ENCODE measurements around the gene LRRC74B. TPM values are rescaled to one million over a fixed set of nuclear protein-coding genes. Genes with fewer than 3 reads are reported as not detected.
"Not testable (repeated sequence)": the region's sequence is repeated elsewhere in the genome, so short reads cannot be mapped to it uniquely, and the experiment has no call there.

Gene LRRC74B
- total RNA-seq, 1 donor from 2014 or later = not detected

GRCh38 chr22:21054714-21055563, 9.2 kb downstream of the LRRC74B start:
- no peak for DNase-seq (ENCODE audit: low spot score)

- DNase-seq (ENCODE audit: low spot score) = no peak
Measured at GRCh38 chr22:21055564-21055834, 9.8 kb downstream of the LRRC74B start.

GRCh38 chr22:21055880-21056319, 10.2 kb downstream of the LRRC74B start:
- DNase-seq (ENCODE audit: low spot score) = no peak

GRCh38 chr22:21060363-21060762, 14.6 kb downstream of the LRRC74B start:
- DNase-seq (ENCODE audit: low spot score) = not testable (repeated sequence)

GRCh38 chr22:21061660-21062321, 16.0 kb downstream of the LRRC74B start:
- DNase-seq (ENCODE audit: low spot score) = not testable (repeated sequence)

GRCh38 chr22:21064425-21064824, 18.7 kb downstream of the LRRC74B start:
- not testable (repeated sequence) for DNase-seq (ENCODE audit: low spot score)

GRCh38 chr22:21064917-21065864, 19.4 kb downstream of the LRRC74B start:
- DNase-seq (ENCODE audit: low spot score) = no peak

- DNase-seq (ENCODE audit: low spot score) = no peak
Measured at GRCh38 chr22:21067075-21067900, 21.5 kb downstream of the LRRC74B start.

GRCh38 chr22:21067901-21068680, 22.3 kb downstream of the LRRC74B start:
- DNase-seq (ENCODE audit: low spot score) = no peak

- DNase-seq (ENCODE audit: low spot score) = no peak
Measured at GRCh38 chr22:21068681-21069276, 23.0 kb downstream of the LRRC74B start.

GRCh38 chr22:21069375-21069774, 23.6 kb downstream of the LRRC74B start:
- no peak for DNase-seq (ENCODE audit: low spot score)

GRCh38 chr22:21070690-21071615, 25.2 kb downstream of the LRRC74B start:
- DNase-seq (ENCODE audit: low spot score) = no peak

- not testable (repeated sequence) for DNase-seq (ENCODE audit: low spot score)
Measured at GRCh38 chr22:21071796-21072195, 26.1 kb downstream of the LRRC74B start.

- DNase-seq (ENCODE audit: low spot score) = no peak
Measured at GRCh38 chr22:21073023-21073422, 27.3 kb downstream of the LRRC74B start.

GRCh38 chr22:21073482-21073881, 27.7 kb downstream of the LRRC74B start:
- no peak for DNase-seq (ENCODE audit: low spot score)

- DNase-seq (ENCODE audit: low spot score) = no peak
Measured at GRCh38 chr22:21074102-21074715, 28.5 kb downstream of the LRRC74B start.

- no peak for DNase-seq (ENCODE audit: low spot score)
Measured at GRCh38 chr22:21075516-21076138, 29.9 kb downstream of the LRRC74B start.

All from ureter (tissue), 1 donor.